KMS-11 (cell line): Measurements from ENCODE around the gene ATXN7.

Experiments used
- H2AFZ ChIP-seq: fragments of 200-600 bp; sonication (generic); 2 replicates; pipeline ENCODE4 v1.6.1; 2016; ENCODE audit warnings: antibody characterized with exemption, mixed run types, low read depth
- H3K27ac ChIP-seq: fragments of 200-600 bp; sonication (generic); 2 replicates; pipeline ENCODE4 v1.6.1; 2016; ENCODE audit warnings: mild to moderate bottlenecking, mixed run types
- H3K27me3 ChIP-seq: fragments of 200-600 bp; sonication (generic); 2 replicates; pipeline ENCODE4 v1.6.1; 2017; ENCODE audit warnings: mild to moderate bottlenecking, low read depth, mixed run types, moderate library complexity; ENCODE audit not compliant: insufficient read depth
- H3K36me3 ChIP-seq: fragments of 200-600 bp; sonication (generic); 2 replicates; pipeline ENCODE4 v1.6.1; 2017; ENCODE audit warnings: mild to moderate bottlenecking, mixed run types; ENCODE audit not compliant: insufficient read depth
- H3K4me1 ChIP-seq: fragments of 200-600 bp; sonication (generic); 2 replicates; pipeline ENCODE4 v1.6.1; 2016; ENCODE audit warnings: mild to moderate bottlenecking, low read depth, mixed run types; ENCODE audit not compliant: poor library complexity, severe bottlenecking
- H3K4me2 ChIP-seq: fragments of 200-600 bp; sonication (generic); 2 replicates; pipeline ENCODE4 v1.7.0; 2016; ENCODE audit warnings: mild to moderate bottlenecking, mixed run types
- H3K4me3 ChIP-seq: fragments of 200-600 bp; sonication (generic); IDR thresholded peaks from 2 replicates; pipeline ENCODE4 v1.6.1; 2017; ENCODE audit warnings: low read depth, low read length, mixed read lengths; ENCODE audit not compliant: insufficient read depth
- H3K79me2 ChIP-seq: fragments of 200-600 bp; sonication (generic); 2 replicates; pipeline ENCODE4 v1.6.1; 2016; ENCODE audit warnings: low read depth, mixed run types; ENCODE audit not compliant: insufficient read depth
- H3K9ac ChIP-seq: fragments of 200-600 bp; sonication (generic); 2 replicates; pipeline ENCODE4 v1.6.1; 2016; ENCODE audit warnings: mild to moderate bottlenecking, mixed run types
- H4K20me1 ChIP-seq: fragments of 200-600 bp; sonication (generic); 2 replicates; pipeline ENCODE4 v1.6.1; 2016; ENCODE audit warnings: mild to moderate bottlenecking, mixed run types; ENCODE audit not compliant: insufficient read depth
- TF ChIP-seq, protein P1 (sequence below): fragments of 200-600 bp; sonication (generic); conservative IDR thresholded peaks from 2 replicates; pipeline ENCODE4 v1.6.1; 2017; ENCODE audit warnings: low read depth, mild to moderate bottlenecking, antibody characterized with exemption, low read length, moderate library complexity, mixed read lengths

The ATXN7 gene

GRCh38 chr3:63943678-63944077, 80.0 kb downstream of the ATXN7 start:
- H3K79me2 ChIP-seq = 0 out of 2 replicates have a peak, but pooled peaks cover 4% of the 10 kb centered on the region
- no peak overlapping the region for H2AFZ ChIP-seq
- H3K27ac ChIP-seq = no peak overlapping the region
- H3K4me2 ChIP-seq = no peak overlapping the region
- H3K4me3 ChIP-seq = no peak overlapping the region
- no peaks in the 10 kb centered on the region for H4K20me1 ChIP-seq
- H3K4me1 ChIP-seq = peaks cover 22% of the 10 kb centered on the region
- no peaks in the 10 kb centered on the region for H3K27me3 ChIP-seq
- H3K9ac ChIP-seq = no peak overlapping the region
- TF ChIP-seq, protein P1, sequence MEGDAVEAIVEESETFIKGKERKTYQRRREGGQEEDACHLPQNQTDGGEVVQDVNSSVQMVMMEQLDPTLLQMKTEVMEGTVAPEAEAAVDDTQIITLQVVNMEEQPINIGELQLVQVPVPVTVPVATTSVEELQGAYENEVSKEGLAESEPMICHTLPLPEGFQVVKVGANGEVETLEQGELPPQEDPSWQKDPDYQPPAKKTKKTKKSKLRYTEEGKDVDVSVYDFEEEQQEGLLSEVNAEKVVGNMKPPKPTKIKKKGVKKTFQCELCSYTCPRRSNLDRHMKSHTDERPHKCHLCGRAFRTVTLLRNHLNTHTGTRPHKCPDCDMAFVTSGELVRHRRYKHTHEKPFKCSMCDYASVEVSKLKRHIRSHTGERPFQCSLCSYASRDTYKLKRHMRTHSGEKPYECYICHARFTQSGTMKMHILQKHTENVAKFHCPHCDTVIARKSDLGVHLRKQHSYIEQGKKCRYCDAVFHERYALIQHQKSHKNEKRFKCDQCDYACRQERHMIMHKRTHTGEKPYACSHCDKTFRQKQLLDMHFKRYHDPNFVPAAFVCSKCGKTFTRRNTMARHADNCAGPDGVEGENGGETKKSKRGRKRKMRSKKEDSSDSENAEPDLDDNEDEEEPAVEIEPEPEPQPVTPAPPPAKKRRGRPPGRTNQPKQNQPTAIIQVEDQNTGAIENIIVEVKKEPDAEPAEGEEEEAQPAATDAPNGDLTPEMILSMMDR = no peak
- no peaks in the 10 kb centered on the region for H3K36me3 ChIP-seq

DNA sequence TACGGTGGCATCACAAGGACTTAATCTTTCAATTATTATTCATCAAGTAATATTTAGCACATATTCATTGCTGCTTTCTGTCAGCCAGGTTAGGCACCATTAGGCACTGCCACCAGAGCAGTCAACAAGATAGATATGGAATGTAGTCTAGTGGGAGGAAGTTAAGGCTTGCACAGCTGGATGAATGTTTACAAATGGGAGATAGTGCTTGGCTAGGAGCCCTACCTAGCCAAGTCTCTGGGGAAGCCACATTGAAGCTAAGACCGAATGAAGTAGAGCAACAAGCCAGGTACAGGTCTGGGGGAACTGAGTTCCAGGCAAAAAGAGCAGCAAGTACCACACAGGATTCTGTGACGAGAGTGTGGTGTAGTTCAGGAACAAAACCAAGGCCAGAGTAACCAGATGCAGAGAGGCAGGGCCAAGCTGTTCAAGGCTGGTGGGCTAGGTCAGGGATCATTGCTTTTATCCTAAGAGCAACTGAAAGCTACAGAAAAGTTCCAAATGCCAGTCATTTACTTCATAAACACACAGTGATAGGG, 82.0 kb downstream of the ATXN7 start:
- H3K27me3 ChIP-seq = no peaks in the 10 kb centered on the region
- no peak overlapping the region for H2AFZ ChIP-seq
- no peaks in the 10 kb centered on the region for H4K20me1 ChIP-seq
- TF ChIP-seq, protein P1 = no peak
- no peak overlapping the region for H3K27ac ChIP-seq
- H3K79me2 ChIP-seq = no peaks in the 10 kb centered on the region
- no peak overlapping the region for H3K4me3 ChIP-seq
- peaks cover 30% of the 10 kb centered on the region for H3K4me1 ChIP-seq
- H3K36me3 ChIP-seq = no peaks in the 10 kb centered on the region
- H3K9ac ChIP-seq = no peak overlapping the region
- H3K4me2 ChIP-seq = no peak overlapping the region

DNA sequence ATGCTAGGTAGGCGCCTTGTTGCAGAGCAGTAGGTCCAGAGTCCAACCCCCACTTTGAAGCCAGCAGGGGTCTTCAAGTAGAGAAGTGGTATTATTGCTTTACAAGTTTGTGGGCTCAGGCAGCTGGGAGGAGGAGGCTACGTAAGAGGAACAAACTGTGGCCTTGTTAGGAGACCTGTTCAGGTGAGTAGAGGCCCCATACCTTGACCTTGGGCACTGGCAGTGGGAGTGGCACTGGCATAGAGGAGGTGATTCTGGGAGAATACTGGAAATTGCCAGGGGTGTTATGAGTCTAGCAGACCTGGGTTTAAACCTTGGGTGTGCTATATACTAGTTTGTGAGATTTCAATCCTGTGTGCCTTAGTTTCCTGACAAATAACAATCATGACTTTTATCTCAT, 83.1 kb downstream of the ATXN7 start:
- TF ChIP-seq, protein P1 = no peak
- no peaks in the 10 kb centered on the region for H3K36me3 ChIP-seq

GRCh38 chr3:63947594-63947993, 83.9 kb downstream of the ATXN7 start:
- Histone ChIP-seq H2AFZ (no peak overlapping the region), H4K20me1 (no peaks in the 10 kb centered on the region), H3K4me1 (peaks cover 47% of the 10 kb centered on the region), H3K9ac (no peak overlapping the region), H3K79me2 (no peaks in the 10 kb centered on the region), H3K36me3 (no peaks in the 10 kb centered on the region), H3K4me3 (no peak overlapping the region), H3K27ac (no peak overlapping the region), H3K27me3 (no peaks in the 10 kb centered on the region), H3K4me2 (no peak overlapping the region)
- TF ChIP-seq, protein P1 = no peak

More for the DNA sequence above, 83.1 kb downstream of the ATXN7 start:
- Histone ChIP-seq H3K4me1 (peaks cover 41% of the 10 kb centered on the region), H3K27ac (no peak overlapping the region), H4K20me1 (no peaks in the 10 kb centered on the region), H3K4me2 (no peak overlapping the region), H3K9ac (no peak overlapping the region), H3K27me3 (no peaks in the 10 kb centered on the region), H3K4me3 (no peak overlapping the region), H3K79me2 (no peaks in the 10 kb centered on the region), H2AFZ (no peak overlapping the region)
